ENCODE measurements around the gene DLGAP4.

Gene DLGAP4

GRCh38 chr20:36461600-36462439 lies 155.7 kb downstream of the DLGAP4 start:
- TF ChIP-seq CTCF (IDR thresholded peaks at IDR 0.05; ENCODE audit: low read depth, low read length, missing control alignments): no peak
- DNase-seq (ENCODE audit: low read depth): no peak
- peak overlapping the region; percentile 86 for H3K4me3 ChIP-seq (ENCODE audit: low read depth, low read length)
- in situ Hi-C loops (cut with HindIII; ENCODE audit: low sequenced_read_pairs): no loop called here

- TF ChIP-seq CTCF (IDR thresholded peaks at IDR 0.05; ENCODE audit: low read depth, low read length, missing control alignments): no peak
- in situ Hi-C loops (cut with HindIII; ENCODE audit: low sequenced_read_pairs): no loop called here
- H3K4me3 ChIP-seq (ENCODE audit: low read depth, low read length): peak overlapping the region; percentile 86
- DNase-seq (ENCODE audit: low read depth): no peak
Observed at GRCh38 chr20:36462440-36463211, 156.5 kb downstream of the DLGAP4 start.

GRCh38 chr20:36463212-36464061 lies 157.3 kb downstream of the DLGAP4 start:
- DNase-seq (ENCODE audit: low read depth): no peak
- TF ChIP-seq CTCF (IDR thresholded peaks at IDR 0.05; ENCODE audit: low read depth, low read length, missing control alignments): no peak
- in situ Hi-C loops (cut with HindIII; ENCODE audit: low sequenced_read_pairs): no loop called here
- peak overlapping the region; percentile 86 for H3K4me3 ChIP-seq (ENCODE audit: low read depth, low read length)

GRCh38 chr20:36465109-36466080 lies 159.3 kb downstream of the DLGAP4 start:
- no peak for TF ChIP-seq CTCF (IDR thresholded peaks at IDR 0.05; ENCODE audit: low read depth, low read length, missing control alignments)
- in situ Hi-C loops (cut with HindIII; ENCODE audit: low sequenced_read_pairs): no loop called here
- DNase-seq (ENCODE audit: low read depth): peak; percentile 63
- H3K4me3 ChIP-seq (ENCODE audit: low read depth, low read length): peak overlapping the region; percentile 11

GRCh38 chr20:36466089-36466488 lies 159.9 kb downstream of the DLGAP4 start:
- in situ Hi-C loops (cut with HindIII; ENCODE audit: low sequenced_read_pairs): no loop called here
- no peak for DNase-seq (ENCODE audit: low read depth)
- H3K4me3 ChIP-seq (ENCODE audit: low read depth, low read length): no peak overlapping the region
- TF ChIP-seq CTCF (IDR thresholded peaks at IDR 0.05; ENCODE audit: low read depth, low read length, missing control alignments): no peak

All from astrocyte of the cerebellum (primary cell).